ENCODE data around the gene IL18.
"Not testable (repeated sequence)": the region's sequence is repeated elsewhere in the genome, so short reads cannot be mapped to it uniquely, and the experiment has no call there.

IL18 gene

GRCh38 chr11:112163875-112164685 lies at the start of gene IL18:
IL18 (minus strand) TSS chr11:112164094; CDS start chr11:112155053, 9,041 bp downstream.
- in situ Hi-C loops (cut with MboI; ENCODE audit: low sequenced_read_pairs), result no loop called here

DNA sequence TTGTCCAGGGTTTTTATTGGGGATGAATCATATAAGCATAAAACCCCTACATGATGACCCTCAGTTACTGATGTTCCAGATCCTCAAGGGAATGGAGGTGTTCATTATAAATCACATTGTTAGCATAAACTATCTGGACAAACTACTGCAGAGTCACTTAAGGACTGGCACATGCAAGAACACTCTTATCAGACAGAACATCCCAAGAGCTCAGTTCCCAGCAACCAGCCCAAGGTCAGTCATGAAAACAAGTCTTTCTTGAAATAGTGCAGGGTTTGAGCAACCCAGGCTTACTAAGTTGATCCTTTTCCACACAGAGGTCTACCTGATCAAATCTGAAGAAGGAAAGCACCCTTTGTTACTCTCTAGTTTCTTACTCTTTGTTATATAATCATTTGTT lies 48.8 kb upstream of the IL18 start:
- in situ Hi-C loops (cut with MboI; ENCODE audit: low sequenced_read_pairs), result loop anchor here (25.0 kb wide), 1 partner anchor 1075 kb away; no protein-coding TSS in a partner anchor

GRCh38 chr11:112212290-112212689 lies 48.4 kb upstream of the IL18 start:
- in situ Hi-C loops (cut with MboI; ENCODE audit: low sequenced_read_pairs), result loop anchor here (25.0 kb wide), 1 partner anchor 1075 kb away; no protein-coding TSS in a partner anchor

- in situ Hi-C loops (cut with MboI; ENCODE audit: low sequenced_read_pairs), result loop anchor here (25.0 kb wide), 1 partner anchor 1076 kb away; no protein-coding TSS in a partner anchor
Measured at GRCh38 chr11:112211536-112211935, 47.6 kb upstream of the IL18 start.

GRCh38 chr11:112210890-112211289 lies 47.0 kb upstream of the IL18 start:
- in situ Hi-C loops (cut with MboI; ENCODE audit: low sequenced_read_pairs), result loop anchor here (25.0 kb wide), 1 partner anchor 1076 kb away; no protein-coding TSS in a partner anchor

DNA sequence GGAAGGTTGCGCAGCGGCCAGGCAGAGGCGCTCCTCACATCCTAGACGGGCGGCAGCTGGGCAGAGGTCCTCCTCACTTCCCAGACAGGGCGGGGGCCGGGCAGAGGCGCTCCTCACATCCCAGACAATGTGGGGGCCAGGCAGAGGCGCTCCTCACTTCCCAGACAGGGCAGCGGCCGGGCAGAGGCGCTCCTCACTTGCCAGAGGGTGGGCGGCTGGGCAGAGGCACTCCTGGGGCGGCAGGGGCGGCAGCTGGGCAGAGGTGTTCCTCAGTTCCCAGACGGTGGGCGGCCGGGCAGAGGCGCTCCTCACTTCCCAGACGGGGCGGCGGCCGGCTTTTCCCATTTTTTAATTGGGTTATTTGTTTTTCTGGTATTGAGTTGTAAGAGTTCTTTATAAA lies 42.2 kb upstream of the IL18 start:
- in situ Hi-C loops (cut with MboI; ENCODE audit: low sequenced_read_pairs), result loop anchor here (25.0 kb wide), 1 partner anchor 1081 kb away; no protein-coding TSS in a partner anchor

DNA sequence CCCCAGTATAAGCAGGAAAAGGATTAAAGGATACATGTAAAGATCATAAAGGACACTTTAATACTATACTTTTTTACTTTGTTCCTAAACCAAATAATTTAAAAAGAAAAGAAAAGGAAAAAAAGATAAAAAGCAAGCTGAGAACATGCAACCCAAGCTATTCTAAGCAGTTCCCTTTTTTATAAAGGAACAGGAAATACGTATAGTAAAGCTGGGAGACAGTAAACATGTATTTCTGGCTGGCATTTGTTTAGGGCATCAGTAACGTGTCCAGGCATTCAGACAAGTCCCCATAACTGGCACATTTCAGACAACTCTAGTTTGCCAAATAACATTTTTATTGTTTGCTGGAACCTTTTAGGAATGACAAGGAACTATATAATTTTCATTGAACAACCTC lies 36.4 kb upstream of the IL18 start:
- in situ Hi-C loops (cut with MboI; ENCODE audit: low sequenced_read_pairs), result loop anchor here (25.0 kb wide), 1 partner anchor 1087 kb away; no protein-coding TSS in a partner anchor

GRCh38 chr11:112199101-112199500 lies 35.2 kb upstream of the IL18 start:
- in situ Hi-C loops (cut with MboI; ENCODE audit: low sequenced_read_pairs), result not testable (repeated sequence)

GRCh38 chr11:112196519-112197087 lies 32.7 kb upstream of the IL18 start:
- in situ Hi-C loops (cut with MboI; ENCODE audit: low sequenced_read_pairs), result no loop called here

- in situ Hi-C loops (cut with MboI; ENCODE audit: low sequenced_read_pairs), result no loop called here
Measured at GRCh38 chr11:112195951-112196351, 32.1 kb upstream of the IL18 start.

DNA sequence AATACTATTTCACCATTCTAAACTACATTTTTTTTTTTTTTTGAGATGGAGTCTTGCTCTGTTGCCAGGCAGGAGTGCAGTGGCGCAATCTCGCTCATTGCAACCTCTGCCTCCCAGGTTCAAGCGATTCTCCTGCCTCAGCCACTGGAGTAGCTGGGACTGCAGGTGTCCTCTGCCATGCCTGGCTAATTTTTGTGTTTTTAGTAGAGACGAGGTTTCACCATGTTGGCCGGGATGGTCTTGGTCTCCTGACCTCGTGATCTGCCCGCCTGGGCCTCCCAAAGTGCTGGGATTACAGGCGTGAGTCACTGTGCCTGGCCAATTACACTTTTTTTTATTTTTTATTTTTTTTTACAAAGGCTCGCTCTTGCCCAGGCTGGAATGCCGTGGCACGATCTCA lies 31.2 kb upstream of the IL18 start:
- in situ Hi-C loops (cut with MboI; ENCODE audit: low sequenced_read_pairs), result not testable (repeated sequence)

DNA sequence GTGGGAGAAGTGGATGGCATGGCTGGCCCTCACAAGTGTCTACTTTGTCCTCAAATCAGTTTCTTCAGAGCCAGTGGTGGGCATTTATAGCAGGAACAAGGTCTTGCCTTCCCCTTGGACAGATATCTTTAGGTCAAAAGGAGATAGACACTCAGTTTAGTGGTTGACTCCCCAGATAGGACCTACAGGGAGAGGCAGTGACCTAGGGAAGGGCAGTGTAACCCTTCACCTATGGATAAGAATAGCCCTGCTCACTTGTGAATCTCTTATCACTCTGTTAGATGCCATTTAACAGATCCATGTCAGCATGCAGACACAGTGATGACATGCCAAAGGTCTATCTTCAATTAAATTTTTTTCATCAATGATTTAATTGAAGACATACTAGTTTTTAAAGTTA lies 22.4 kb upstream of the IL18 start:
- in situ Hi-C loops (cut with MboI; ENCODE audit: low sequenced_read_pairs), result no loop called here

DNA sequence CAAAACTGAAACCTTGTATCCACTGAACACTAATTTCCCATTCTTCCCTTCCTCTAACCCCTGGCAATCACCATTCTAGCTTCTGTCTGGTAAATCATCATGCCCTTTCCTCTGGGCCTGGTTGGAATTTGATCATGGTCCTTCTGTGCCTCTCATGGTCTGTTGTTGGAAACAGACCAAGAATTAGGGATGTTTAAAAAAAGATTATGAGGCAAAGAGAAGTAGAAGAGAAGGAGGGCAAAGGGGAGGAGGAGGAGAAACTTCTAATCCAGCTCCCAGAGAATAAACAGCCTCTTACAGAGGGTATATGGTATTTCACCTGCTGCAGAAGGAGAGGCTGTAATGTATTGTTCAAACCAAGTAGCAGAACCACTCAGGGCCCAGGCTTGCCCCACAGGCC lies 22.0 kb upstream of the IL18 start:
- in situ Hi-C loops (cut with MboI; ENCODE audit: low sequenced_read_pairs), result no loop called here

GRCh38 chr11:112182867-112183266 lies 19.0 kb upstream of the IL18 start:
- in situ Hi-C loops (cut with MboI; ENCODE audit: low sequenced_read_pairs), result no loop called here

- in situ Hi-C loops (cut with MboI; ENCODE audit: low sequenced_read_pairs), result no loop called here
Measured at GRCh38 chr11:112179601-112180000, 15.7 kb upstream of the IL18 start.

- in situ Hi-C loops (cut with MboI; ENCODE audit: low sequenced_read_pairs), result no loop called here
Measured at GRCh38 chr11:112178936-112179335, 15.0 kb upstream of the IL18 start.

DNA sequence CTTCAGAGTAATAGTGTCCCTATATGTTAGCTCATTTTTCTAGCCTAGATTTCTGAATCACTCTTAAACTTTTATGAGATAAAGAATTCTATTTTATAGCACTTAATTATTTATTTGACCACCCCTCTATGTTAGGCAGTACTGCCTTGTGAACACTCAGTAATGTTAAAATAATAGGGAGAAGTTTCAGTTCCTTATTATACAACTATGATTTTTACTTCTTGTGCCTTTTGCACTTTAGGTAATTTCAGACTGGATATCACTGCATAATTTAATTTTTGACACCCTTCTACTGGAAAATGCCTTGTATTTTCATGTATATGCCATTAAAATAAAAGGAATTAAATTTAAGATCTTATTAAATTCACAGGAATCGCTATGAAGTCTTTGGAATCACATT lies 14.5 kb upstream of the IL18 start:
- in situ Hi-C loops (cut with MboI; ENCODE audit: low sequenced_read_pairs), result no loop called here

DNA sequence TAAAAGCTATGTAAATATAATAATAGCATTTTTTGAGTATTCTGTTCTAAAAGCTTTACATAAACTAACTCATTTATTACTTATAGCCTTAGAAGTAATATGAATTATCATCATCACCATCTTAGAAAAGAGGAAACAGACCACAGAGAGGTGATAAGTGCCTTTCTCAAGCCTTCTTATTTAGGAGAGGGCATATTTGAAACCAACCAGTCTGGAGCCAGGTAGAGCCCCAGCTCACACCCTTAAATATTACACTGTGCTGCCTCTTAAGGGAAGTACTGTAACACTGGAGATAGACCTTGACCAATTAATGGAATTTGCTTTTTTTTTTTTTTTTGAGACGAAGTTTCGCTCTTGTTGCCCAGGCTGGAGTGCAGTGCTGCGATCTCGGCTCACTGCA lies 13.7 kb upstream of the IL18 start:
- in situ Hi-C loops (cut with MboI; ENCODE audit: low sequenced_read_pairs), result no loop called here

DNA sequence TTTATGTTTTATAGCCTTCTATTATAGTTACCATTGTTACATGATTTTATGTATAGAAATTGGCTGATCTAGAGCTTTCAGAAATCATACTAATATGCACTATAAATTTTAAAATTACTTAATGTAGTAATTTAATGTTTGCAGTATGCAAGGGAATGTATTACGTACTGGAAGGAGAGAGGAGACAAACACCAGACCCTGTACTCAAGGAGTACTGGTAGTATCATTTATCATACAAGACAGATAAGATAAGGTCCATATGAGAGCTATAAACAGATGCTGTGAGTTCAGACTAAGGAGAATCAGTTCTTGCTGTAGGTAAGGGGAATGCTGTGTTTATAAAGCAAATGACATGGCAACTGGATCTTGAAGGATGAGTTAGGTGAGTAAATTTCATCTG lies 12.2 kb upstream of the IL18 start:
- in situ Hi-C loops (cut with MboI; ENCODE audit: low sequenced_read_pairs), result no loop called here

DNA sequence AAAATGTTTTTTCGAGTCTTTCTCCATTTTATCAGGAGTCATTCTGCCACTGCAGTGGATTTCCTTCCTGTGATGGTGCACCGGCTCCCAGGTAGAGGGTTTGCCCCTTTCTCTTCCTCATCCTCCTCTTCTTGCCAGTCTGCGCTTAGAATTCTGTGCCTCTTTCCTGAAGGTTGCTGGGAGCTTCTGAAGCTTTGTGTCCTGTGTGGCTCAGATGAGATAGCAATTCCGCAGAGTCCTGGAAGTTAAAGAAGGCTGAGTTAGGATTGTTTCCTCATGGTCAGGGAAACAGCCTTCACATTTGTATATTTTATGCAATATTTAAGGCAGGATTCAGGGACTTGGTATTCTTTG lies 11.7 kb upstream of the IL18 start:
- in situ Hi-C loops (cut with MboI; ENCODE audit: low sequenced_read_pairs), result no loop called here

DNA sequence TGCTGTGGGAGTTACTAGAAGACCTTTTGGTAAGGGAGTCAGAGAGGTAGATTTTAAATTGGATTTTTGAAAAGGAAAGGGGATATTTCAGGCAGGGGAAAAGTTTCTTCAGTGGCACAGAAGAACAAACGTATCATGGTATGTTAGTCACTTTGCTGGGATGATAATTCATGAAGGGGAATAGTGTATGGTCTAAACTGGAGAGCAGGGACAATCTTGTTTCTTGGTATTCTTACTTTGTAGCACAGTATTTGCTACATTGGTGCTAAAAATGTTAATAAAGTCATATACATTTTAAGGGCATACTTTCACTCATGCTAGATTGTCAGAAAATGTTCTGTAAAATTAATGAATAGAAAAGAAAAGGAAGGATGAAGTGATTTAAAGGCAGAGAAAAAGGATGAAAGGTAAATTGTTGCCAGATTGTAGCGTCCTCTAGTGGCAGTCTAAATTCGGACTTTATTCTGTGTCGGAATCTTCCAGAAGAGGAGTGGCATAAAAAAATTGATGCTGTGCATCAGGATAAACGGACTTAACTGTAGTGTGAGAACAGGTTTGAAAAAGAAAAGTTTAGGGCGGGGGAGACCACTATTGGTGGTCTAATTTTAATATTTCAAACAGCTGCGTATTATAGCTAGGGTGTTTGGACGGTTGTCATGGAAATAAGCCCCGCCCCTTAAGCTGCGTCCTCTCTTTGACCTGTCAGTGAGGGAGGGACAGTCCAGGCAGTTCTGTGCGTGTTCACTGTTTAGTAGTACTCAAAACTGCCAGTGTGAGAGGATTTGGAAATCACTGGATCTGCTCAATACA lies 11.1 kb upstream of the IL18 start, which contains the start of gene BCO2:
BCO2 (plus strand) TSS at position 724 of the 810 bp plus-strand sequence. CDS start 90 bp downstream, outside the sequence.
- in situ Hi-C loops (cut with MboI; ENCODE audit: low sequenced_read_pairs), result no loop called here
